Measurements from ENCODE around the gene ELANE. TPM values are rescaled to one million over a fixed set of nuclear protein-coding genes. Genes with fewer than 3 reads are reported as not detected.
"Not testable (repeated sequence)": the region's sequence is repeated elsewhere in the genome, so short reads cannot be mapped to it uniquely, and the experiment has no call there.

Gene ELANE
- total RNA-seq, 1 donor from 2014 or later = not detected

- intact Hi-C loops (cut with micrococcal nuclease) = loop anchor here (10.0 kb wide), 1 partner anchor 47 kb away; no protein-coding TSS in a partner anchor
- DNase-seq = no peak
- H3K4me1 Mint-ChIP-seq = no peaks in the 10 kb centered on the region
- H3K27ac Mint-ChIP-seq = no peak within 1 kb of the TSS
- H3K4me3 Mint-ChIP-seq = no peak within 1 kb of the TSS
- H3K27me3 Mint-ChIP-seq = peaks cover 24% of the 10 kb centered on the region
- peaks cover 1% of the 10 kb centered on the region for H3K9me3 Mint-ChIP-seq
- H3K36me3 Mint-ChIP-seq (ENCODE audit: low read depth) = peaks cover 1% of the 10 kb centered on the region
Observed at GRCh38 chr19:821825-822503, 30.1 kb upstream of the ELANE start, which contains the start of gene PLPPR3. PLPPR3 (minus strand) TSS chr19:821955; CDS start chr19:821559, 396 bp downstream.

- H3K36me3 Mint-ChIP-seq (ENCODE audit: low read depth) = no peaks in the 10 kb centered on the region
- no peak for DNase-seq
- peaks cover 24% of the 10 kb centered on the region for H3K27me3 Mint-ChIP-seq
- H3K4me3 Mint-ChIP-seq = no peak overlapping the region
- intact Hi-C loops (cut with micrococcal nuclease) = loop anchor here (10.0 kb wide), 1 partner anchor 49 kb away; no protein-coding TSS in a partner anchor
- H3K9me3 Mint-ChIP-seq = no peaks in the 10 kb centered on the region
- no peaks in the 10 kb centered on the region for H3K4me1 Mint-ChIP-seq
- H3K27ac Mint-ChIP-seq = no peak overlapping the region
Observed at GRCh38 chr19:823565-824121, 28.5 kb upstream of the ELANE start.

GRCh38 chr19:824885-825284, 27.2 kb upstream of the ELANE start:
- Mint-ChIP-seq H3K4me1 (no peaks in the 10 kb centered on the region), H3K27ac (no peak overlapping the region), H3K9me3 (no peaks in the 10 kb centered on the region), H3K36me3 (ENCODE audit: low read depth) (no peaks in the 10 kb centered on the region), H3K27me3 (peaks cover 23% of the 10 kb centered on the region), H3K4me3 (no peak overlapping the region)
- intact Hi-C loops (cut with micrococcal nuclease) = loop anchor here (10.0 kb wide), 1 partner anchor 50 kb away; no protein-coding TSS in a partner anchor
- DNase-seq = no peak

GRCh38 chr19:825897-826644, 26.0 kb upstream of the ELANE start:
- peaks cover 18% of the 10 kb centered on the region for H3K27me3 Mint-ChIP-seq
- H3K36me3 Mint-ChIP-seq (ENCODE audit: low read depth) = no peaks in the 10 kb centered on the region
- H3K27ac Mint-ChIP-seq = no peak overlapping the region
- H3K4me1 Mint-ChIP-seq = no peaks in the 10 kb centered on the region
- intact Hi-C loops (cut with micrococcal nuclease) = loop anchor here (10.0 kb wide), 1 partner anchor 51 kb away; no protein-coding TSS in a partner anchor
- H3K4me3 Mint-ChIP-seq = no peak overlapping the region
- H3K9me3 Mint-ChIP-seq = no peaks in the 10 kb centered on the region
- DNase-seq = no peak

- DNase-seq = no peak
- H3K9me3 Mint-ChIP-seq = no peaks in the 10 kb centered on the region
- H3K27ac Mint-ChIP-seq = no peak overlapping the region
- intact Hi-C loops (cut with micrococcal nuclease) = loop anchor here (10.0 kb wide), 1 partner anchor 53 kb away; no protein-coding TSS in a partner anchor
- H3K36me3 Mint-ChIP-seq (ENCODE audit: low read depth) = no peaks in the 10 kb centered on the region
- peaks cover 16% of the 10 kb centered on the region for H3K27me3 Mint-ChIP-seq
- H3K4me3 Mint-ChIP-seq = no peak overlapping the region
- no peaks in the 10 kb centered on the region for H3K4me1 Mint-ChIP-seq
Observed at GRCh38 chr19:827314-827709, 24.8 kb upstream of the ELANE start.

GRCh38 chr19:827710-828321, 24.3 kb upstream of the ELANE start, which contains the start of gene AZU1:
AZU1 (plus strand) TSS chr19:827837; CDS start chr19:827847, 10 bp downstream.
- H3K9me3 Mint-ChIP-seq = no peaks in the 10 kb centered on the region
- no peaks in the 10 kb centered on the region for H3K4me1 Mint-ChIP-seq
- no peak for DNase-seq
- no peak within 1 kb of the TSS for H3K27ac Mint-ChIP-seq
- H3K4me3 Mint-ChIP-seq = no peak within 1 kb of the TSS
- no peaks in the 10 kb centered on the region for H3K36me3 Mint-ChIP-seq (ENCODE audit: low read depth)
- intact Hi-C loops (cut with micrococcal nuclease) = loop anchor here (10.0 kb wide), 1 partner anchor 53 kb away; no protein-coding TSS in a partner anchor
- peaks cover 14% of the 10 kb centered on the region for H3K27me3 Mint-ChIP-seq

- Mint-ChIP-seq H3K27me3 (peaks cover 2% of the 10 kb centered on the region), H3K9me3 (no peaks in the 10 kb centered on the region), H3K4me1 (no peaks in the 10 kb centered on the region), H3K36me3 (ENCODE audit: low read depth) (no peaks in the 10 kb centered on the region), H3K4me3 (no peak overlapping the region), H3K27ac (no peak overlapping the region)
- DNase-seq = no peak
- intact Hi-C loops (cut with micrococcal nuclease) = loop anchor here (10.0 kb wide), 1 partner anchor 54 kb away; no protein-coding TSS in a partner anchor
Observed at GRCh38 chr19:829129-829758, 22.9 kb upstream of the ELANE start.

DNA sequence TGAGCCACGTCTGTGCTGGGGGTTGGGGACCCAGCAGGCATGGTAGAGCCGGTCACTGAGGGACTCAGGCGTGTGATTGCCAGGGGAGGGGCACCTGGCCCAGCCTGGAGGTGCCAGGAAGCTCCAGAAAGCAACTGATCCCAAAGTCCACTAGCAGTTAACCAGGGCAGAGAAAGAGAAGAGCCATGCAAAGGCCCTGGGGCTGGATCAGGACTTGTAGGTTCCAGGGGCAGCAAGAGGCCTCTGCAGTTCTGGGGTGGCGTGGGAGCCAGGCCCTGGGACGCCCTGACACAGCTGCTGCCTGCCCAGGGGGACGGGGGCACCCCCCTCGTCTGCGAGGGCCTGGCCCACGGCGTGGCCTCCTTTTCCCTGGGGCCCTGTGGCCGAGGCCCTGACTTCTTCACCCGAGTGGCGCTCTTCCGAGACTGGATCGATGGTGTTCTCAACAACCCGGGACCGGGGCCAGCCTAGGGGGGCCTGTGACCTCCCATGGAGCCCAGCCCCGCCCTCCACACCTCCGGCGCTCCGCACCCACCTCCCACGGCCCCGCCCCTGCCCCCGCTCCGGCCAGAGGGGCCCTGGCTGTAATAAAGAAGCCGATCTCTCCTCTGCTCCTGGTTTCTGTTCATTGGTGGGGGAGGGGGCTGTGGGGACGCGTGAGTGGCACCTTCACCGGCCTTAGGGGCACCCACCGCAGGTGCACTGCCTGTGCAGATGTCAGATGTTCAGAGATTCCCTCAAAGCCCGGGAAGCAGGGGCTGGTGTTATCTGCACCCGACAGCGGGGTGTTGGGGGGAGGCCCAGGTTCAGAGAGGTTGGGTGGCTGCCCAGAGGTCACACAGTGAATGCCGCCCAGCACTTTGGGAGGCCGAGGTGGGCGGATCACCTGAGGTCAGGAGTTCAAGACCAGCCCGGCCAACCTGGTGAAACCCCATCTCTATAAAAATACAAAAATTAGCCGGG, 20.4 kb upstream of the ELANE start:
- Mint-ChIP-seq H3K36me3 (ENCODE audit: low read depth) (no peaks in the 10 kb centered on the region), H3K27me3 (peaks cover 4% of the 10 kb centered on the region), H3K4me3 (no peak overlapping the region), H3K9me3 (no peaks in the 10 kb centered on the region), H3K4me1 (peaks cover 3% of the 10 kb centered on the region), H3K27ac (no peak overlapping the region)
- DNase-seq = no peak
- intact Hi-C loops (cut with micrococcal nuclease) = no loop called here

- Mint-ChIP-seq H3K4me3 (no peak overlapping the region), H3K27me3 (peaks cover 7% of the 10 kb centered on the region), H3K36me3 (ENCODE audit: low read depth) (no peaks in the 10 kb centered on the region), H3K9me3 (no peaks in the 10 kb centered on the region), H3K27ac (no peak overlapping the region), H3K4me1 (peaks cover 3% of the 10 kb centered on the region)
- DNase-seq = no peak
- intact Hi-C loops (cut with micrococcal nuclease) = no loop called here
Observed at GRCh38 chr19:834216-834615, 17.9 kb upstream of the ELANE start.

GRCh38 chr19:835210-835810, 16.8 kb upstream of the ELANE start:
- H3K4me1 Mint-ChIP-seq = peaks cover 3% of the 10 kb centered on the region
- no peak for DNase-seq
- peaks cover 7% of the 10 kb centered on the region for H3K27me3 Mint-ChIP-seq
- no peaks in the 10 kb centered on the region for H3K36me3 Mint-ChIP-seq (ENCODE audit: low read depth)
- no peak overlapping the region for H3K4me3 Mint-ChIP-seq
- no peak overlapping the region for H3K27ac Mint-ChIP-seq
- H3K9me3 Mint-ChIP-seq = no peaks in the 10 kb centered on the region
- intact Hi-C loops (cut with micrococcal nuclease) = no loop called here

- H3K27me3 Mint-ChIP-seq = peaks cover 20% of the 10 kb centered on the region
- peaks cover 3% of the 10 kb centered on the region for H3K4me1 Mint-ChIP-seq
- DNase-seq = no peak
- H3K9me3 Mint-ChIP-seq = no peaks in the 10 kb centered on the region
- H3K36me3 Mint-ChIP-seq (ENCODE audit: low read depth) = no peaks in the 10 kb centered on the region
- no peak within 1 kb of the TSS for H3K27ac Mint-ChIP-seq
- intact Hi-C loops (cut with micrococcal nuclease) = no loop called here
- no peak within 1 kb of the TSS for H3K4me3 Mint-ChIP-seq
Observed at GRCh38 chr19:840519-841206, 11.4 kb upstream of the ELANE start, which contains the start of gene PRTN3. PRTN3 (plus strand) TSS chr19:840999; CDS start chr19:841009, 10 bp downstream.

DNA sequence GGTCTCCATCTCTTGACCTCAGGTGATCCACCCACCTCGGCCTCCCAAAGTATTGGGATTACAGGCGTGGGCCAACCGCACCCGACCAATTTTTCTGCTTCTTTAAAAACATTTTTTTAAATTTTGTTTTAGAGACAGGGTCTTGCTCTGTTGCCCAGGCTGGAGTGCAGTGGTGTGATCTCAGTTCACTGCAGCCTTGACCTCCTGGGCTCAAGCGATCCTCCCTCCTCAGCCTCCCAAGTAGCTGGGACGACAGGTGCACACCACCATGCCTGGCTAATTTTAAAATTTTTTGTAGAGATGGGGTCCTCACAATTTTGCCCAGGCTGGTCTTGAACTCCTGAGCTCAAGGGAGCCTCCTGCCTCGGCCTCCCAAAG, 9.3 kb upstream of the ELANE start:
- DNase-seq; intact Hi-C loops (cut with micrococcal nuclease); H3K27ac Mint-ChIP-seq; H3K4me3 Mint-ChIP-seq; H3K9me3 Mint-ChIP-seq; H3K36me3 Mint-ChIP-seq (ENCODE audit: low read depth); H3K4me1 Mint-ChIP-seq: not testable (repeated sequence)
- H3K27me3 Mint-ChIP-seq = peaks cover 18% of the 10 kb centered on the region
